GM21360 (cell line): ENCODE results near the gene RCCD1.
"Not testable (repeated sequence)": the region's sequence is repeated elsewhere in the genome, so short reads cannot be mapped to it uniquely, and the experiment has no call there.

Experiments
- ATAC-seq: cut with Tn5 transposase; IDR thresholded peaks from one replicate; pipeline ENCODE4 v1.9.1; 2021; ENCODE audit warnings: mild to moderate bottlenecking, moderate library complexity; ENCODE audit not compliant: unreplicated experiment

The RCCD1 gene

GRCh38 chr15:90954712-90955623 lies at the start of gene RCCD1:
Gene RCCD1 (plus strand): TSS chr15:90954884. CDS start chr15:90956735, 1,851 bp downstream.
- peak; percentile 88 for ATAC-seq

GRCh38 chr15:90905306-90906180 lies 49.1 kb upstream of the RCCD1 start:
- ATAC-seq, result no peak

- no peak for ATAC-seq
These were observed 48.4 kb upstream of the RCCD1 start for GRCh38 chr15:90906181-90906849.

GRCh38 chr15:90907051-90907660 lies 47.5 kb upstream of the RCCD1 start:
- no peak for ATAC-seq

- ATAC-seq, result no peak
These were observed 46.7 kb upstream of the RCCD1 start for GRCh38 chr15:90907838-90908507.

GRCh38 chr15:90909449-90909848 lies 45.2 kb upstream of the RCCD1 start:
- not testable (repeated sequence) for ATAC-seq

GRCh38 chr15:90909976-90910375 lies 44.7 kb upstream of the RCCD1 start:
- no peak for ATAC-seq

GRCh38 chr15:90910441-90911301 lies 44.0 kb upstream of the RCCD1 start:
- ATAC-seq, result no peak

GRCh38 chr15:90911302-90911623 lies 43.4 kb upstream of the RCCD1 start:
- ATAC-seq, result no peak

GRCh38 chr15:90911906-90912769 lies 42.5 kb upstream of the RCCD1 start:
- no peak for ATAC-seq

GRCh38 chr15:90912770-90913075 lies 42.0 kb upstream of the RCCD1 start:
- no peak for ATAC-seq

GRCh38 chr15:90913398-90913944 lies 41.2 kb upstream of the RCCD1 start:
- no peak for ATAC-seq

- ATAC-seq, result no peak
These were observed 40.2 kb upstream of the RCCD1 start for GRCh38 chr15:90914305-90915080.

- no peak for ATAC-seq
These were observed 39.4 kb upstream of the RCCD1 start for GRCh38 chr15:90915216-90915807.

- ATAC-seq, result no peak
These were observed 38.8 kb upstream of the RCCD1 start for GRCh38 chr15:90915808-90916440.

GRCh38 chr15:90916461-90916860 lies 38.2 kb upstream of the RCCD1 start:
- ATAC-seq, result no peak

- ATAC-seq, result no peak
These were observed 37.1 kb upstream of the RCCD1 start for GRCh38 chr15:90917569-90917968.
